H7 (cell line): ENCODE data around the gene GCFC2. TPM values are rescaled to one million over a fixed set of nuclear protein-coding genes. Genes with fewer than 3 reads are reported as not detected.

ENCODE experiments used
- DNase-seq: peaks from one replicate; pipeline ENCODE4 v3.0.0; 2012
- H3K27me3 ChIP-seq: 2 replicates; pipeline ENCODE4 v1.6.0; 2011; ENCODE audit warnings: mild to moderate bottlenecking, low read length; ENCODE audit not compliant: control insufficient read depth, insufficient read depth
- H3K36me3 ChIP-seq: replicated peaks from 2 replicates; pipeline ENCODE4 v1.5.1; 2011; ENCODE audit warnings: low read length; ENCODE audit not compliant: control insufficient read depth, insufficient read depth
- H3K4me3 ChIP-seq: 2 replicates; pipeline ENCODE4 v1.5.1; 2011; ENCODE audit warnings: low read depth, mild to moderate bottlenecking, control low read depth, low read length, moderate library complexity; ENCODE audit not compliant: insufficient read depth
- total RNA-seq: library from RNA; depleted of rRNA; stranded (reverse); fragments of >200 nt; shearing (Covaris generic); gene quantifications from 2 replicates; pipeline ENCODE4 v1.2.3, GENCODE V29; 2014; rRNA removed

Gene GCFC2
- total RNA-seq, 1 experiment from 2014 or later: 20.5 TPM

DNA sequence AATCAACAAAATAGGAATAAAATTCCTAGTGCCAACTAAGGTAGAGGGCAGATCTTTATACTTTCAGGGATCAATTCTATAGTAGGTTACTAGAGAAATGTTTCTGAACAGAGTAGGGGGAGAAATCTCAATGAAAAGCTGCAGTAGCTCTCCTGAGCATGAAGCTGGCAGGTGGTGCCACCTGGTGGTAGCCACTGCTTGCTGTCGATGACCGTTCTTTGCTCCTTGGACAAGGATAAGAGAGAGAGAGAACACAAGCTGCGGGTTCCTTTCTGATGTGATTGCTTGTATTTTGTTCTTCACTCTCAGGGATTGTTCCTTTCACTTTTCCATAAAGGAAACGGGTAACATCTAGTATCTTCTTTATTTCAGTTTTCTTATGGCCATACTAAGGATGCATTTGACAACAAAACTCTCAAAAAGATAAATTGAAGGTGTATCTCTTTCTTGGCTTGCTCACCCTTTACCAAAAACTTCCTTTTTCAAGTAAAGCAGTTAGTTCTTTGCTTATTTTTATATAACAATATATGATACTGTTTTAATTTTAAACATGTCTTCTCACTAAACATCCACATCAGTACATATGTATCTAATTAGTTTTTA, 82.7 kb downstream of the GCFC2 start:
- DNase-seq: peak; percentile 49
- no peaks in the 10 kb centered on the region for H3K27me3 ChIP-seq
- no peaks in the 10 kb centered on the region for H3K36me3 ChIP-seq
- H3K4me3 ChIP-seq: no peak overlapping the region

DNA sequence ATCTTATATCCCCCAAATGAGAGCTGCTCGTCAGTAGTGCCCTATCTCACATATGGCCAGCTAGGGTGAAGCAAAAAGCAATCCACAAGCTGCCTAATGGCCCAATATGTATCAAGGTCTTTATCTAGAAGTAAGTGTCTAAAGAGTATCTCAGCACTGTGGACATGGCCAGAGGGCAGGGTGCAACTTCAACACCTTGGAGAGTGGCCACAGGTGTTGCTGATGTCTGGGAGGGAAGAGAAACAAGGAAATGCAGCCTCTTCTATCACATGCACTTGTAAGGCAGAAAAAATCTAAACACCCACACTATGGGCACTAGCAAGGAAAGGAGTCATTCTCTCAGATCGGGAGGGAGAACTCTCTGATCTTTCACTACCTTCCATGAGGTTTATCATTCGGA, 87.8 kb downstream of the GCFC2 start:
- no peak for DNase-seq
- no peaks in the 10 kb centered on the region for H3K27me3 ChIP-seq
- H3K36me3 ChIP-seq: no peaks in the 10 kb centered on the region; the same call in 1 of the 2 replicates
- H3K4me3 ChIP-seq: no peak overlapping the region

DNA sequence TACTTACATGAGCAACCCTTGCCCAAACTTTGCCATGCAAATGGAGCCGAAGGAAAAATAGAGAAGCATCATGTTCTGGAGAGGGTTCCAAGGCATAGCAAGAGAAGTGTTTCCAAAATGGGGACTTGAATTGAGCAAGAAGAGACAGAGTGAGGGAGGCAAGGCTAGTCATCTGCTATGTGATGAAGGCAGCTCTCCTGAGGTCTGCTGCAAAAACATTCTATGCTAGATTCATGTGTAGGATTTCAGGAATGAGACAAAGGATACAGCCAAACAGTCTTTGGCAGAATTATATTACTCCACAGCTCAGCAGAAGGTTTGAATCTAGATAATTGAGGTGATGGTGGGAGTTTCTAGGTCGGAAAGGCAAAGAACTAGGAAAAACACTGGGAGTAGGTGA, 88.2 kb downstream of the GCFC2 start:
- Histone ChIP-seq H3K4me3 (no peak overlapping the region), H3K27me3 (no peaks in the 10 kb centered on the region), H3K36me3 (no peaks in the 10 kb centered on the region; the same call in 1 of the 2 replicates)
- no peak for DNase-seq

DNA sequence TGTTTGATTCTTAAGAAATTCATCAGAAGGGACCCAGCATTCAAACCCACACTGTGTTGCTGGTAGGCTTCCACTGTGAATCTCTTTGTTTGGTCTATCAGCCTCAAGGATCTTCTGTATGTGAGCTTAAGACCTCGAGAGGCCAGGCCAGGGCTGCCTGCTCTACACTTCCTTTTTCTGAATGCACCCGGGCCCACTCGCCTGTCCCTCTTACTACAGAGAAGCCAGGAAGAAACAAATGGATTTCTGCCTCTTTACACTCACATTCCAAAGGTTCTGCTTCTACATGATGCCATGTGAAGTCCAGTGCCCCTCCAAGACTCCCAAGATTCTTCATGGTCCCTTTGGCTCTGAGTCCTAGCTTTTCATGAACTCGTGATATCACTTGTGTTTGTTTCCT, 89.5 kb downstream of the GCFC2 start:
- Histone ChIP-seq H3K4me3 (no peak overlapping the region), H3K36me3 (no peaks in the 10 kb centered on the region; the same call in 1 of the 2 replicates), H3K27me3 (no peaks in the 10 kb centered on the region)
- DNase-seq: no peak

- Histone ChIP-seq H3K4me3 (no peak overlapping the region), H3K27me3 (no peaks in the 10 kb centered on the region), H3K36me3 (no peaks in the 10 kb centered on the region; the same call in 1 of the 2 replicates)
- DNase-seq: no peak
Measured at GRCh38 chr2:75619956-75620740, 90.6 kb downstream of the GCFC2 start.

GRCh38 chr2:75616933-75617332, 93.8 kb downstream of the GCFC2 start:
- no peaks in the 10 kb centered on the region for H3K36me3 ChIP-seq
- no peaks in the 10 kb centered on the region for H3K27me3 ChIP-seq
- DNase-seq: no peak
- no peak overlapping the region for H3K4me3 ChIP-seq

GRCh38 chr2:75616406-75616805, 94.3 kb downstream of the GCFC2 start:
- Histone ChIP-seq H3K27me3 (no peaks in the 10 kb centered on the region), H3K4me3 (no peak overlapping the region), H3K36me3 (no peaks in the 10 kb centered on the region)
- DNase-seq: no peak

GRCh38 chr2:75614162-75614651, 96.5 kb downstream of the GCFC2 start:
- no peaks in the 10 kb centered on the region for H3K27me3 ChIP-seq
- H3K4me3 ChIP-seq: no peak overlapping the region
- DNase-seq: no peak
- no peaks in the 10 kb centered on the region for H3K36me3 ChIP-seq

- H3K36me3 ChIP-seq: no peaks in the 10 kb centered on the region
- no peak overlapping the region for H3K4me3 ChIP-seq
- H3K27me3 ChIP-seq: no peaks in the 10 kb centered on the region
- no peak for DNase-seq
Measured at GRCh38 chr2:75612862-75613243, 97.9 kb downstream of the GCFC2 start.

Other genes with a start within 250 kb of the GCFC2 start
- gene EVA1A, start 150.0 kb downstream of the GCFC2 start, total RNA-seq: 3.4 and 7.4 TPM in 2 replicates
- 70.3 and 72.2 TPM in 2 replicates for gene MRPL19, start 64.1 kb downstream of the GCFC2 start, total RNA-seq